GM21786 (cell line): ENCODE measurements around the gene ERLEC1.
"Not testable (repeated sequence)": the region's sequence is repeated elsewhere in the genome, so short reads cannot be mapped to it uniquely, and the experiment has no call there.

Source experiments
- ATAC-seq: cut with Tn5 transposase; IDR thresholded peaks from one replicate; pipeline ENCODE4 v1.9.1; 2021; ENCODE audit not compliant: unreplicated experiment

Gene ERLEC1

DNA sequence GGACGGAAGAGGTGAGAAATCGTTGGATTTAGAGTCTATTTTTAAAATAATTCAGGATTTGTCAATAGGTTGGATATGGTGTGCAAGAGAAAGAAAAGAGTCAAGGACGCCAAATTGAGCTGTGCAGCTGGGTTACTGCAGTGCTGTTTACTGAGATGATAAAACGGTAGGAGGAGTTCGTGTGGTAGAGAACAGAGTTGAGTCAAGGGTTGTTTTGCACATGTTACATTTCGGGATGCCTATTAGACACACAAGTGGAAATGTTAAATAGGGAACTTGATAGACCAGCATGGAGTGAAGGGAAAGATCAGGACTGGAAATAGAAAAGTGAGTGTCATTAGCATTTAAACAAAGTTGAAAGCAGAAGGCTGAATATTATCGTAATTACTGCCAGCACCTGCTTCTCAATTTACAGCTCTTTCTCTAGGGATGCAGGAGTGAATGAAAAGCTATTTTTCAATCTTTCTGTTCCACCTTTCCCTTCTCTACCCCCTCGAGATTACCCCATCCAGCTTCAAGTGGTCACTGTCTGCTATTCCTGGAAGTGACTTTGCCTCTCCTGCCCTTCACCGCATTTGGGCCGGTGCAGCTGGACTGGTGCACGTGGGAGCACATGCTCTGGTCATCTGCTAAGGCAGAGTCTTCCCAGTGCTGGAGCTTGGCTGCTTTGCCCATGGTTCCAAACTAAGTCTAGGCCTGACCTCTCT, 42.6 kb downstream of the ERLEC1 start:
- no peak for ATAC-seq

DNA sequence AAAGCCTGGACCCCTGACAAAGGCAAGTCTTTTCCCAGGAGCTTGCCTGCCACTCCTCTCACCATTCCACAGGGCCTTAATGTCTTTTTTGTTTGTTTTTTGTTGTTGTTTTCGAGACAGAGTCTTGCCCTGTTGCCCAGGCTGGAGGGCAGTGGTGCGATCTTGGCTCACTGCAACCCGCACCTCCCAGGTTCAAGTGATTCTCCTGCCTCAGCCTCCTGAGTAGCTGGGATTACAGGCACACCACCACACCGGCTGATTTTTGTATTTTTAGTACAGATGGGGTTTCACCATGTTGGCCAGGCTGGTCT, 43.1 kb downstream of the ERLEC1 start:
- ATAC-seq = not testable (repeated sequence)

DNA sequence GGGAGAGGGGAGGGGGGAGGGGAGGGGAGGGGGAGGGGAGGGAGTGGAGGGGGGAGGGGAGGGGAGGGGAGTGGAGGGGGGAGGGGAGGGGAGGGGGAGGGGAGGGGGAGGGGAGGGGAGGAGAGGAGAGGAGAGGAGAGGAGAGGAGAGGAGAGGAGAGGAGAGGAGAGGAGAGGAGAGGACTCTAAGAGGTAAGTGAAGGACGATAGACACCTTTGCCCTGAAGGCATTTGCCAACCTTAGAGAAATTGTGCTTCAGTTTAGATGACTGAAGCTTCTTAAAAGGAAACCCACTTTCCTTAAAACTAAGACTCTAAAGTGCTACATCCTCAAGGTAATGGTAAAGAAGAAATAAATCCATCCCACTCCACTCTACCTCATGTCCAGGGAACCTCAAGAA, 53.7 kb downstream of the ERLEC1 start:
- no peak for ATAC-seq

- not testable (repeated sequence) for ATAC-seq
Measured at GRCh38 chr2:53841651-53842050, 54.8 kb downstream of the ERLEC1 start.

GRCh38 chr2:53842891-53843290, 56.0 kb downstream of the ERLEC1 start:
- no peak for ATAC-seq

DNA sequence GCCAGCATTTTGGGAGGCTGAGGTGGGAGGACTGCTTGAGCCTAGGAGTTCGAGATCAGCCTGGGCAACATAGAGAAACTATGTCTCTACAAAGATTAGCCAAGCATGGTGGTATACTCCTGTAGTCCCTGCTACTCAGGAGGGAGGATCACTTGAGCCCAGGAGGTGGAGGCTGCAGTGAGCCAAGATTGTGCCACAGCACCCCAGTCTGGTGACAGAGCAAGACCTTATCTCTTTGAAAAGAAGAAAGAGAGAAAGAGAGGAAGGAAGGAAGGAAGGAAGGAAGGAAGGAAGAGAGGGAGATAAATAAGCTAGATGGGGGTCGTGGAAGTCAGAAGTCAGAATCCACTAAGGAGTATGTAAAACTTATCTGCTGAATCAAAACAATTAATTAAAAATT, 56.8 kb downstream of the ERLEC1 start:
- no peak for ATAC-seq

DNA sequence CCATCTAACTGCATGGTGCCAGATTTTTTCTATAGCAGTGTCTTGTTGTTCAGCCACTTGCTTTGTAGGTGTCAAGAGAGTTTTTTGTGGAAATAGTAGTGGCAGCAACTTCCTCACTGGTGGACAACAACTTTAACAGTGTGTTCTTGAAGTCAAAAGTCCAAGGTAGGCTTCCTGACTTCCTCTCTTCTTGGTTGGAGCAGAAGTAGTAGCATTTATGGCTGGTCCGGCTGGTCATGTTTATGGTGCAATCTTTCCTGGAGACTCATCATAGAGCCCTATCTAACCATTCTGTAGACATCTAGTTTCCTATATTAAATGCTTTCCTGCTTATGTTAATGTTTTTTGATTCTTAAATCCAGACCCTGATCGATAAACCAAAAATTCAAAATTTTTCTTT, 61.2 kb downstream of the ERLEC1 start:
- no peak for ATAC-seq

GRCh38 chr2:53851052-53851757, 64.4 kb downstream of the ERLEC1 start:
- not testable (repeated sequence) for ATAC-seq

DNA sequence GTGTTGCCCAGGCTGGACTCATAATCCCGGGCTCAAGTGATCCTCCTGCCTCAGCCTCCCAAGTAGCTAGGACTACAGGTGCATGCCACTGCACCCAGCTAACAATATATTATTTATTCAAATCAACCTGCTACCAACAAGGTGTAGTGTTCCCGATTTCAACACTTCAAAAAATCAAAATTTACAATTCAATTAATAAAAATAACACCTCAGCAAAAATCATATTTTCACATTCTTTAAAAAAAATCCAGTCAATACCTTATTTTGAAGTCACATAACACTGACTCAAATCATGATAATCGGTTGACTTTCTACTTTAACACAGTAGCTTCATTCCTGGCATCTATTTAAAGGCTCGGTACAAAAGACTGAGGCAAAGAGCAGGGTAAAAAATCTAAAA, 65.7 kb downstream of the ERLEC1 start:
- no peak for ATAC-seq

- ATAC-seq = no peak
Measured at GRCh38 chr2:53854678-53855077, 67.8 kb downstream of the ERLEC1 start.

GRCh38 chr2:53856272-53856671, 69.4 kb downstream of the ERLEC1 start:
- ATAC-seq = no peak

- no peak for ATAC-seq
Measured at GRCh38 chr2:53859206-53860181, 72.7 kb downstream of the ERLEC1 start, which contains the start of gene GPR75. Gene GPR75, minus strand, starts transcription at chr2:53859967. Its CDS starts 5,211 bp downstream, at chr2:53854756.

DNA sequence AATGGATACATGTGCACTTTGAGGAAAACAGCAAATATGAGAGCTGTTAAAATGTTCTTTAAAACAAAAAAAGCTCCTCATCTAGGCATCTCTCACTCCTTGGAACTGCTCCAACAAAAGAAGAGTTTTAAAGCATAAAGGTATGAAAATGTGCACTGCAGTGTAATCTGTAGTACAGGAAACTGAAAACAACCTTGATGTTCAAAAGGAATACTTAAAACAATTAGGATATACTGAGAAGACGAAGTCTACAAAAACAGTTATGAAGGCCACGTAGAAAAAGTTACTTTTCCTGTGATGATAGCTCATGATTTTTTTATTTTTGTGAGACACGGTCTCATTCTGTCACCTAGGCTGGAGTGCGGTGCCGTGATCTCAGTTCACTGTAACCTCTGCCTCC, 75.0 kb downstream of the ERLEC1 start:
- ATAC-seq = no peak

- ATAC-seq = no peak
Measured at GRCh38 chr2:53863538-53864227, 76.8 kb downstream of the ERLEC1 start.

DNA sequence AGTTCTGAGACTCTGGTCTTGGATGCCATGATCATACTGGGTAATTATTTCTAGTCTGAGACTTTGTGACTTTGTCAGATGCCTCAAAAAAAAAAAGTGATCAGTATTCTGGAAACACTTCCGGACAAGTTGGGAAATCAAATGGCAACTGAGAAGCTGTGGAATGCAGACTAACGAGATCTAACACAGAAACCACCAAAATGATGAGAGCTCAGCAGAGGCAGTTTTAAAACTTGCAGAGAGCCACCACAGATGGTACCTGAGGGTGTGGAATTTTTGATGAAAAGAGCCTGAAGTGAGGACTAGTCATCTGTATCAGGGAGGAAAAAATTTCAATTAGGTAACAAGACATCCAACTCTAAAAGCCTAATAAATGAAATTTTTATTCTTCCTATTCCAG, 78.4 kb downstream of the ERLEC1 start:
- no peak for ATAC-seq

DNA sequence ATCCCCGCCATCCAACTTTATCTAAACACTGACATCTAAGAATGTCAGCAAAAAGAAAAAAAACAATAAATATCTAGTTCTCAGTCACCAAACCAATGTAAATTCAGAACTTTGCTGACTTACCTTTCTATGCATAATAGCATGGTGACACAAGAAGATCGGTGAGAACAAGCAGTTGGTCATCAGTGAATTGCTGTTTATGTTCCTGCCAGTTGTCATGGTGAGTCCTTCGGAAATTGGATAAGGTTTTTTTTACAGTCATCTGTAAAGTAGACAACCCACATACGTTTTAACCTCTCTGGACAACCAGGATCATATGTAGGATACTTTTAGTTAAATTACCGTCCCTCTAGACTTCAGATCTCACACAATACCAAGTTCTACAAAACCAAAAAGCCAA, 79.1 kb downstream of the ERLEC1 start:
- no peak for ATAC-seq

- ATAC-seq = no peak
Measured at GRCh38 chr2:53867169-53867568, 80.3 kb downstream of the ERLEC1 start.

DNA sequence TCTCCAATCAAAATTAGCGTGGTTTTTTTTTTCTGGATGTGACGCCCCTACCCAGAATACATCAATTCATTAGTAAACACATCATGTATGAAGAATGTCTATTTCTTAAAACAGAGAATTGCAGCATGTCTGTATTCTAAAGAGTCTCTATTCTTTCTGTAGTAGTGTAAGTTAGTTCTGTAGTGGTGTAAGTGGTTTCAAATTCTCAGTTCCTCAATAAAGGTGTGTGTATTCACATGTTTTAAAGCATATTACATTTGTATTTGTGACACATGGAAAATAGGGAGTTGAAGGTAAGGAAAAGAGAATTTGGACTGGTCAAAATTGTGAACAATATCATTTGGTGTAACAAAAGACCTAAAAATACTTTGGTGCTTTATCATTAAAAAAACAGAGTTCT, 80.9 kb downstream of the ERLEC1 start:
- ATAC-seq = no peak
